GM12873 (cell line): ENCODE results near the gene FRMPD1.

Experiments used
- CTCF ChIP-seq: IDR thresholded peaks from 2 replicates; pipeline ENCODE4 v1.5.1; 2012; ENCODE audit warnings: low read depth, mild to moderate bottlenecking, moderate library complexity, low read length, control low read depth; ENCODE audit not compliant: insufficient read depth; ENCODE audit errors: missing control alignments

Gene FRMPD1

GRCh38 chr9:37790096-37790495, 139.3 kb downstream of the FRMPD1 start:
- TF ChIP-seq CTCF: no peak

- TF ChIP-seq CTCF: no peak
Measured at GRCh38 chr9:37792122-37792521, 141.4 kb downstream of the FRMPD1 start.

GRCh38 chr9:37796232-37796631, 145.5 kb downstream of the FRMPD1 start:
- no peak for TF ChIP-seq CTCF
